Adrenal gland (tissue), 5 donors: ENCODE measurements around the gene ARHGAP23.
A peak's percentile ranks its signal among the peaks of the same experiment; 100 is the strongest.

Experiments used
- POLR2A ChIP-seq, 2 donors: fragments of 450-650 bp; IDR thresholded peaks; one replicate each; pipeline ENCODE4 v1.6.1; 2017; ENCODE audit warnings: antibody characterized with exemption in 2 of 2, mild to moderate bottlenecking in 2 of 2, moderate library complexity in 1 of 2
- TF ChIP-seq, protein P1 (sequence below), 6 experiments: fragments of 450-650 bp in 4 of 6; fragments of 200-600 bp in 2 of 6; sonication (generic) in 1 of 6; IDR thresholded peaks; 1 replicate in 5 of 6; 2 replicates in 1 of 6; pipeline versions ENCODE4 v1.5.1 to v1.8.0; 2016 to 2021; ENCODE audit warnings: antibody characterized with exemption in 6 of 6, mild to moderate bottlenecking in 2 of 6, moderate library complexity in 1 of 6
- donor health status: DM: no; HTN: no; CAD: no.

DNA sequence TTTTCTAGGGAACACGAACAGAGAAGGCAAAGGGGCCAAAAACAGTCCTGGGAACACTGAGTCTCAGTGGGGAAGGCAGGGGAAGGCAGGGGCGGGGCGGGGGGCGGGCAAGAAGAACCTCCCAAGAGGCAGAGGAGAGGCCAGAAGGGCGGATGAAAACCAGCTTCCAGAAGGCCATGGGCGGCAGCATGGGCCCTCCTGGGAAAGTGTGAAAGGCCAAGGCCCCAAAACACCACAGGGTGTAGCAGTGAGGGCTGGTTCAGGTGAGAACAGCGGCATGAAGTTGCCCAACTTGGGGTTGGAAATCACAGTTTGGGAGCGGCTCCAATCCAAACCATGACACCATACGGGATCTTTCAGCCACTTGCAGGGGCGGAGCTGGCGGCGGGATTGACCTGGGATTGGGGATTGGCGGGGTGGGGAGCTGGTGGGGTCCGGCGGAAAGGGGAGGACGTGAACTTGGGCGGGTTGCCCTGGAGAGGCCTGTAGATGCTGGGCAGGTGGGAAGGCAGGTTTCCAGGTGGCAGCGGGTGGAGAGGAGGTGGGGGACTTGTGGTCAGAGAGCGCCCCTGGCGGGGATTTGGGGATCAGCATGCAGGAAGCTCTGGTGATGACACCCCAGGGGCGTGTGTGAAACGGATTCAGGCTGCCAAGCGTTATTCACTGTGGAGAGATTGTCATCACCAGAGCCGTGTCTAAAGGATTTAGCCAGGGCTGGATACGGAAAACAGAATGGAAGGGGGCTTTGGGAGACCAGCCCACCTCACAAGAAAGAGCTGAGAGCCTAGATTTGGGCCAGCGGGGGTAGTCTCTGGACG, 80.9 kb downstream of the ARHGAP23 start:
- no peak for TF ChIP-seq POLR2A (IDR thresholded peaks at IDR 0.05)
- TF ChIP-seq, protein P1, sequence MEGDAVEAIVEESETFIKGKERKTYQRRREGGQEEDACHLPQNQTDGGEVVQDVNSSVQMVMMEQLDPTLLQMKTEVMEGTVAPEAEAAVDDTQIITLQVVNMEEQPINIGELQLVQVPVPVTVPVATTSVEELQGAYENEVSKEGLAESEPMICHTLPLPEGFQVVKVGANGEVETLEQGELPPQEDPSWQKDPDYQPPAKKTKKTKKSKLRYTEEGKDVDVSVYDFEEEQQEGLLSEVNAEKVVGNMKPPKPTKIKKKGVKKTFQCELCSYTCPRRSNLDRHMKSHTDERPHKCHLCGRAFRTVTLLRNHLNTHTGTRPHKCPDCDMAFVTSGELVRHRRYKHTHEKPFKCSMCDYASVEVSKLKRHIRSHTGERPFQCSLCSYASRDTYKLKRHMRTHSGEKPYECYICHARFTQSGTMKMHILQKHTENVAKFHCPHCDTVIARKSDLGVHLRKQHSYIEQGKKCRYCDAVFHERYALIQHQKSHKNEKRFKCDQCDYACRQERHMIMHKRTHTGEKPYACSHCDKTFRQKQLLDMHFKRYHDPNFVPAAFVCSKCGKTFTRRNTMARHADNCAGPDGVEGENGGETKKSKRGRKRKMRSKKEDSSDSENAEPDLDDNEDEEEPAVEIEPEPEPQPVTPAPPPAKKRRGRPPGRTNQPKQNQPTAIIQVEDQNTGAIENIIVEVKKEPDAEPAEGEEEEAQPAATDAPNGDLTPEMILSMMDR (IDR thresholded peaks at IDR 0.05): peak; percentile 51 to 65 (median 62)
